Dermis blood vessel endothelial cell (primary cell): ENCODE data around the gene PTPRD. TPM values are rescaled to one million over a fixed set of nuclear protein-coding genes. Genes with fewer than 3 reads are reported as not detected.
A peak's percentile ranks its signal among the peaks of the same experiment; 100 is the strongest.

ENCODE experiments used
- DNase-seq: peaks from one replicate; pipeline ENCODE4 v3.0.0; 2010
- total RNA-seq: library from RNA; depleted of rRNA; stranded (reverse); fragments of >200 nt; gene quantifications from 2 replicates; pipeline ENCODE4 v1.2.3, GENCODE V29; 2014

Gene PTPRD
- total RNA-seq, 1 donor from 2014 or later, result 3.2 TPM

GRCh38 chr9:9847750-9848149 is 765.1 kb downstream of the PTPRD start:
- DNase-seq, result no peak

DNA sequence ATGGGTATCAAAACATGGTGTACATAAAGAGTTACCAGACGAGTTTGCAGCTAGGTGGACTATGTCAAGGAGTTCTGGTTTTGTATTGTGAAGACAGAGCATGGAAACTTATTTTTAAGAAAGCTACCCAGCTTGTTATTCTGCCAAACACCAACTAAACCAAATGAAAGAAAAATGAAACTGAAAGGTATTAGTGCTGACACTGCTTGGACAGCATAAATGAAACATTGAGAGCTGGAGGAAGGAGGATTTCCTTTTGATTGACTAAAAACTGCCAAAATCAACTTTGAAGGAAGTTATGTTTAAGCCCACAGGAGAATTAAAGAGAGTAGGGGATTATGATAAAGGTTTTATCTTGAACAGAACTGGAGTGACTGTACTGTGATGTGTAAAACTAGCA is 766.2 kb downstream of the PTPRD start:
- no peak for DNase-seq

GRCh38 chr9:9820436-9820835 is 792.4 kb downstream of the PTPRD start:
- DNase-seq, result no peak

DNA sequence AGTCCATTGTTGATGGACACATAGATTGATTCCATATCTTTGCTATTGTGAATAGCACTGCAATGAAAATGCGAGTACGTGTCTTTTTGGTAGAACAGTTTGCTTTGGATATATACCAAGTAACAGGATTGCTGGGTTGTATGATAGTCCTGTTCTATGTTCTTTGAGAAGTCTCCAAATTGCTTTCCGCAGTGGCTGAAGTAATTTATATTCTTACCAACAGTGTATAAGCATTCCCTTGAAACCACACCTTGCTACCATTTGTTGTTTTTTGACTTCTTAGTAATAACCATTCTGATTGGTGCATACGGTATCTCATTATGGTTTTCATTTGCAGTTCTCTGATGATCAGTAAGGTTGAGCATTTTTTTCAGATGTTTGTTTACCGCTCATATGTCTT is 792.9 kb downstream of the PTPRD start:
- no peak for DNase-seq

GRCh38 chr9:9817176-9817575 is 795.6 kb downstream of the PTPRD start:
- DNase-seq, result no peak

GRCh38 chr9:9804109-9804508 is 808.7 kb downstream of the PTPRD start:
- no peak for DNase-seq

GRCh38 chr9:9799287-9799686 is 813.5 kb downstream of the PTPRD start:
- no peak for DNase-seq

DNA sequence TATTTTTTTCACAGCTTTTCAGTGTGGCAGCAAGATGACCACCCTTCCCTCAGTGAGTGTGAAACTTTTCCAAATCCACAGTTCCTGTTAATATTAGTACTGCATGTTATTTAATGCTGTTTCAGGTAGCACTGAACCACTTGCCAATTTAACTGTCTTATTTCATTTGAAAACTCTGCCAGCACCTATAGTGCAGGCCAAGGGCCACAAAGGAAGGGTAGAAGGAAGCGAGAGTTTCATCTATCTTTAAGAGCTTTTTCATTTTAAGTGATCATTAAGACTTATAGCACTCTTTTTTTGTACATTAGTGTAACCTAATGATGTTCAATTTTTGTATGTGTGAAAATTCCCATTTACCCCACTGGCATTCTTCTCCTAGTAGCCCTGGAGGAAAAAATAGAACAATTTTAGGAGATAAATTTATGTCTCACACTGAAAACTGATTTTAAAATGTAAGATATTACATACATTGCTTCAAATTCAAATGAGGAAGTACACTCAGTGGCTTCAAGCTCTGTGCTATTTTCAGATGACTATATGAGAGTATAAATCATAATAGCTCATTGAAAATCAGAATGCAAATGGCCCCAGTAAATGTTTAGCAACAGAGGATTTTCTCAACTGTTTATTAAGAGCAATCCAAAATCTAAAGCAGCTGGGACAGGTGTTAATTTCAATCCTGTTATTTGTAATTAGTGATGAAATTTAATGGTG is 820.5 kb downstream of the PTPRD start:
- DNase-seq, result no peak

GRCh38 chr9:9791611-9792010 is 821.2 kb downstream of the PTPRD start:
- peak; percentile 3 for DNase-seq

GRCh38 chr9:9790216-9790872 is 822.5 kb downstream of the PTPRD start:
- DNase-seq, result peak; percentile 23

DNA sequence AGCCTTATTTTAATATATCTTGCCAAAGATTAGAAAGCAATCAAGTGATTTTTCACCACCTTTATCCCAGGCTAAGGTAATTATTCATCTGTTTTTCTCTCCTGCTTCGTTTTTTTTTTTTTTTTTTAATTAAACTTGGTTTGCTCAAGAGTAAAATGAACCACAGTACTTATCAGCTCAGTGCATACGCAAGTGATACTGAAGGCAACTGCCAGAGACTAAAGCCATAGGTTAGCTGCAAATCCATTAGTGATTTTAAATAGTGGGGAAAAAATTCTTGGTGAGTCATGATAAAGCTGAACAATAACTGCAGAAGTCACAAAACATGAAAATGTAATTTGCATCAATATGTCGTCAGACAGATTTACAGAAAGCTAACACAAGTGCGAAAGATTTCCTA is 829.1 kb downstream of the PTPRD start:
- DNase-seq, result no peak

- DNase-seq, result no peak
These were observed 829.6 kb downstream of the PTPRD start for GRCh38 chr9:9783211-9783610.

GRCh38 chr9:9778293-9778692 is 834.5 kb downstream of the PTPRD start:
- DNase-seq, result no peak

DNA sequence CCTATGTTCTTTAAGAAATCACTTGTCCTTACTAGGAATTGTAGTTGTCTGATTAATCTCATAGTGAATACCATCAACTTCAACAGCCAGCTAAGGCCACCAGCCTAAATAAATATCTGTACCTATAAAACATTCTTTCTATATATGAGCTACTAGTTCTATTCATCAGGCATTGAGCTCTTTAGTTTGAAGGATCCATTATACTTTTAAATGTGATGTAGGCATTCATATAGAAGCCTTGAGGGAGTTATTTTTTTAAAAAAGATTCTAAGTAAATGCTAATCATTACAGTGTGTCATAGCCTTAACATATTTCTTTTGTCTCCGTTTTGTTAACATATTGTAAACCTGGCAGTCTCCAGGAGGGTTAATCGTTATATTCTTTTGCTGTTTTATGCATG is 838.3 kb downstream of the PTPRD start:
- DNase-seq, result no peak

GRCh38 chr9:9771314-9771713 is 841.5 kb downstream of the PTPRD start:
- DNase-seq, result no peak

- no peak for DNase-seq
These were observed 848.0 kb downstream of the PTPRD start for GRCh38 chr9:9764821-9765220.

- DNase-seq, result no peak
These were observed 858.6 kb downstream of the PTPRD start for GRCh38 chr9:9754186-9754585.

DNA sequence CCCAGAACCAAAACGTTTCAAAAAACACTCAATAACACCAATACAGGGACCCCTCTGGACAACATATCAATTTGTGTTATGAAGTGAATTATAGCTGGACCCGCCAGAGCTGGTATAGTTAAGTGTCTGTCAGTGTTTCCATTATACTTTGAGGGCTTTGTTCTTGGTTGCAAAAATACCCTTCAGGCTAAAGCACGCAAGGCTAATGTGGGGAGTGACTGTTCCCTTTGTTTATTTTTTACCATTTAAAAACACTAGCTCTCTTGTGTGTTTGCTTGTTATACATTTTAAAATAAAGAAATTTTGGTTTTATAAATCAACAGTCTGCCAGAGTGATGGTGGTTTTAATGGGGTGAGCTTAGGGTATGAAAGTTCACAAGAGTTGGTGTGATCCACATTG is 859.5 kb downstream of the PTPRD start:
- no peak for DNase-seq

DNA sequence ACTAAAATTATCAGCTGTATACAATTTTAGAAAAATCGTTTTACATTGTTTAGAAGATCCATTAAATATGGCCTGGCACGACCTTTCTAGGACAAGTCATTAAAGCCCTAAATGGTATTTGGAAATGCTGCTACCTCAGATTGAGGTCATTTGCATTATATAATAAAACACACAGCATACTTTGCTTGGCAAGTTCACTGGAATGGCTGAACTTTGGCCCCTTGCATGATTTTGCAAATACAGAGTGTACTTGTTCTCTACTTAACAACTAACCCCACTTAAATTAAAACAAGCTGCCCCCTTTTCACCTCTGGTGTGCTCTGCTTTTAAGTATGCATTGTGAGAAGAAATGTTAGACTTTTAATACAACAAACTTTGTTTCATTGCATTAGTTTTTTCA is 860.1 kb downstream of the PTPRD start:
- no peak for DNase-seq

DNA sequence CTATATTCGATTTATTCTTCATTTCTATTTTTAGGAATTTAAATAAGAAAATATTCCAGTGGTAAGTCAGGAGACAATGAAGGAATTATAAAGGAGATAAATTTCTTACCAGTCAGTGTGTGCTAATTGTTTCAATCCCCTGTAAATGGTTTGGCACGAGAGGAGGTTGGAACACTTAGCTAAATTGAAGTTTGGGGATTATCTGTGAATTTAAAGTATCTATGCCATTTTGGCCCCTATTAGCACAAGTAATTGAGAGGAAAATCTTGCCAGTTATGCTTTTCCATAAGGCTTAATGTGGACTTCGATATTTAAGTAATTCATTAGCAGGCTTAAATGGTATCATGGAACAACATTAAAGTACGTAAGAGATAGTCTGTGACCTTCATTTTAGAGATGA is 860.8 kb downstream of the PTPRD start:
- DNase-seq, result no peak

GRCh38 chr9:9750719-9751118 is 862.1 kb downstream of the PTPRD start:
- DNase-seq, result no peak

DNA sequence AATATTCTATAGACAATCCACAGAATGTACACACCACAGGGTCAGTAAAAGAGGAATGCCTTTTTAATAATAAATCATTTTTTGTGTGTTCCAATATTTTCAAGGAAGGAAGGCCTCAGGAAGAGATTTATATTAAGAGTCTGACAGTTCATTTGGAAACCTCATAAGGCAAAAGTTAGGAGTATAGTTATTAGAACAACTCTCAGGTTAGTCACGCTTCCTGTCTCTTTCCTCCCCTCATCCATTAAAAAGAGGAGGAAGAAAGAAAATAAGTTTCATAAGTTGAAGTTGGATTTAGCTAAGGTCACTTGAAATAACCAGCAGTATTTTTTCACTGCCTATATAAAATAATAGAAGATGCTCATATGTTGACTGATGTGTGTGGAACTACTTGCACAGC is 863.2 kb downstream of the PTPRD start:
- DNase-seq, result no peak

DNA sequence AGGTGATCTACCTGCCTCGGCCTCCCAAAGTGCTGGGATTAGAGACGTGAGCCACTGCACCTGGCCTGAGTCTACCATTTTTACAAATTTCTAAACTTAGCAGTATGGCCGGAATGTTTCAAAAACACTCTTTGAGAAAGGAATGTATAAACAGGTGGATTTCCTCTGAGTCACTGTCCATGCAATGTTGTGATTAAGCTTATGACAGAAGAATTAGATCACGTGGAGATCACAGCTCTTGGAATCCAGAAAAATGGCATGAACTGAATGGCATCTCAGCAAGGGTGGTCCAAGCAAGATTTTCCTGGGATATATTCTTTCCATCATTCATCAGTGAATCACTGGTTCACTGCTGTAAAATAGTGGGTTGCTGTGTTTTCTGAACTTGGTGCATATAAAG is 865.0 kb downstream of the PTPRD start:
- DNase-seq, result peak; percentile 0

GRCh38 chr9:9746826-9747225 is 866.0 kb downstream of the PTPRD start:
- no peak for DNase-seq

DNA sequence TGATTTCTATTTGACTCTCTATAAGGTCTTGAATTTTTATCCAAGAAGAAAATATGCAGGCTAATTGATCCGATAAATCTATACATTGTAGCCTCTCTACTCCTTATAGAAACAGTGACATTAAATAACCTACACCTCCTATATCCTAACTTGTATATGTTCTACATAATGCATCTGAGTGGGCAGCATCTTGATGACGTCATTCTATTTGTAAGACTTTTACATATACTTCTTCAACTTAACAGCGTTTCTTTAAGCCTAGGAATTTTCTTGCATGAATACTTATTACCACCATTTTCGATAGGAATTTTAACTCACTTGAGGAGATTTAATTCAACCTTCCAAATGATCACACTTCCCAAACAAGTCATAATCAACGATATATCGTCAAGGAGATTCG is 869.0 kb downstream of the PTPRD start:
- DNase-seq, result no peak
